BLaER1 treated with 17β-estradiol and CSF1 and Interleukin-3, amounts not matched to agents 10 nM and 100 nM (cell line): Measurements from ENCODE around the gene PRKD1.

Experiments used
- H3K27ac ChIP-seq, 11 experiments: shearing (Covaris generic); formaldehyde crosslinking; 2 replicates each; pipeline ENCODE4 v1.8.1; 2022
- H3K27me3 ChIP-seq, 11 experiments: shearing (Covaris generic); formaldehyde crosslinking; 2 replicates each; pipeline ENCODE4 v1.8.1; 2022
- H3K36me3 ChIP-seq, 11 experiments: shearing (Covaris generic); formaldehyde crosslinking; 2 replicates each; pipeline ENCODE4 v1.8.1; 2022
- H3K4me1 ChIP-seq, 10 experiments: shearing (Covaris generic); formaldehyde crosslinking; 2 replicates each; pipeline ENCODE4 v1.8.1; 2022
- H3K4me2 ChIP-seq, 11 experiments: shearing (Covaris generic); formaldehyde crosslinking; 2 replicates each; pipeline ENCODE4 v1.8.1; 2022
- H3K4me3 ChIP-seq, 10 experiments: shearing (Covaris generic); formaldehyde crosslinking; 2 replicates each; pipeline ENCODE4 v1.8.1; 2022
- H3K9ac ChIP-seq, 11 experiments: shearing (Covaris generic); formaldehyde crosslinking; 2 replicates each; pipeline ENCODE4 v1.8.1; 2022
- H3K9me3 ChIP-seq, 11 experiments: shearing (Covaris generic); formaldehyde crosslinking; replicated peaks in 1 of 11; 2 replicates each; pipeline ENCODE4 v1.8.1; 2022
- H4K20me1 ChIP-seq, 11 experiments: shearing (Covaris generic); formaldehyde crosslinking; 2 replicates each; pipeline ENCODE4 v1.8.1; 2022
- Cebpa-rat ChIP-seq, 11 experiments: shearing (Covaris generic); IDR thresholded peaks; 2 replicates each; pipeline ENCODE4 v1.8.1; 2022

The PRKD1 gene

DNA sequence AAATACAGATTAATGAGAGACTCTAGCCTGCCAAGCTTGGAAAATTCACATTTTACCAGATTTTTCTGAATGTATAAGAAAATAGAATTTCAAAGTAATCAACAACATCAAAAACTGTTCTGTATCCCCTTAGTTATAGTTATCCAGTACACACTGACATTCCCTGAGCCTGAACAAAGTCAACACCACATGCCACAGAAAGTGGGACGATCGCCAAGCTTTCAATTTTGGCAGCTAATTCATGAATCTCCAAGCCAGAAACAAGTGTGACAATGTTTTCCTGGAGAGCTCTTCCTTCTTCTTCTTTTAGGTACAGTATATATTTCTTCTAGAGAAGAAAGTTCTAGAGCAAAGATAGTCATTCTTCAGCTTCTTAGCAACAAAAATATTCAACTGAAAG lies 290.2 kb downstream of the PRKD1 start:
- TF ChIP-seq Cebpa-rat (IDR thresholded peaks at IDR 0.05): no peak
- Histone ChIP-seq H3K4me3 (no peak overlapping the region), H4K20me1 (no peaks in the 10 kb centered on the region)

DNA sequence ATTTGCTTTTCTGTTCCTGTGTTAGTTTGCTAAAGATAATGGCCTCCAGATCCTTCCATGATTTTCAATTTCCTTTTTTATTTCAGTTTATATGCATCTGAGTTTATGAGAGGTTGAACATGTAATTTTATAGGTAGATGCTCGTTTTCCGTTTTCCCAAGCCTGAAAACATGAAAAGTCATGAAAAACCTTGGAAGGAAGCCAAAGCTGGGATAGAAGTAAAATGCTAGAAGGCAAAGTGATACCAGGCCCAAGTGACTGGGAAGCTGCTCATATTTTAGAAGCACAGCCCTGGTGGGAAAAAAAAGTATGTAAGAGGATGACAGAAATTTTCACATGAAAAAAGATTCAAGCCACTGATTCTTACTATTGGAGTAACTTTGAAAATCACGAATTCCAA lies 290.8 kb downstream of the PRKD1 start:
- Histone ChIP-seq H3K4me3 (no peak overlapping the region), H3K27ac (no peak overlapping the region)

More for the DNA sequence above, 290.2 kb downstream of the PRKD1 start:
- Histone ChIP-seq H3K27ac (no peak overlapping the region), H3K4me1 (no peaks in the 10 kb centered on the region), H3K9ac (no peak overlapping the region), H3K9me3 (no peaks in the 10 kb centered on the region), H3K36me3 (no peaks in the 10 kb centered on the region), H3K27me3 (no peaks in the 10 kb centered on the region), H3K4me2 (no peak overlapping the region)

DNA sequence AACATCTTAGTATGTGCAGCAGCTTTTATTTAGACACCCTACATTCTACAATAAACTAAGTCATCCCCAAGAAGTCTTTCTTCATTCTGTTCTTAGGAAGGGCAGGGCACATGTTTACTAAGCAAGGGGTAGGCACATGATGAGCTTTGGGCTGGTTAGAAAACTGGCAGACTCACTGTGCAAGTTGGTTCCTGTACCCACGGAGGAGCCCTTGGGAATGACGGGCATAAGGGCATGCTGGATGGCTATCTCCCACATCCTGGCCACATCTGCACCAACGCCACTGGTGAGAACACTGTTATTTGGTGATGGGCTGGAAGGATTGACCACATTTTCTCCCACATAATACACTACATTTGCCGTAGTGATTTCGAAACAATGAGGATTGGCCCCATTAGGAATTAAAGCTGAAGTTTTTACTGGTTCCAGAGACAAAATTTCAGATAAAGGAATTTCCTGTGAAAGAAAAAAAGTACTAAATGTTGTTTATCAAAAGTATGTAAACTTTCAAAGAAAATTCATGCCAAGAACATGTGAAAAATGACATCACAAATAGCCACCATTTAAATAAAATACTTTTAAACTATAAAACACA lies 297.0 kb downstream of the PRKD1 start:
- H3K9me3 ChIP-seq: no peaks in the 10 kb centered on the region
- H3K27ac ChIP-seq: no peak overlapping the region
- no peaks in the 10 kb centered on the region for H4K20me1 ChIP-seq
- H3K4me1 ChIP-seq: no peaks in the 10 kb centered on the region
- no peak for TF ChIP-seq Cebpa-rat (IDR thresholded peaks at IDR 0.05)
- no peaks in the 10 kb centered on the region for H3K36me3 ChIP-seq
- no peak overlapping the region for H3K4me3 ChIP-seq
- H3K27me3 ChIP-seq: no peaks in the 10 kb centered on the region
- H3K4me2 ChIP-seq: no peak overlapping the region
- no peak overlapping the region for H3K9ac ChIP-seq

More for the DNA sequence above, 290.8 kb downstream of the PRKD1 start:
- Histone ChIP-seq H3K36me3 (no peaks in the 10 kb centered on the region), H3K27me3 (no peaks in the 10 kb centered on the region), H3K4me1 (no peaks in the 10 kb centered on the region), H3K9me3 (no peaks in the 10 kb centered on the region), H4K20me1 (no peaks in the 10 kb centered on the region), H3K4me2 (no peak overlapping the region), H3K9ac (no peak overlapping the region)
- no peak for TF ChIP-seq Cebpa-rat (IDR thresholded peaks at IDR 0.05)

DNA sequence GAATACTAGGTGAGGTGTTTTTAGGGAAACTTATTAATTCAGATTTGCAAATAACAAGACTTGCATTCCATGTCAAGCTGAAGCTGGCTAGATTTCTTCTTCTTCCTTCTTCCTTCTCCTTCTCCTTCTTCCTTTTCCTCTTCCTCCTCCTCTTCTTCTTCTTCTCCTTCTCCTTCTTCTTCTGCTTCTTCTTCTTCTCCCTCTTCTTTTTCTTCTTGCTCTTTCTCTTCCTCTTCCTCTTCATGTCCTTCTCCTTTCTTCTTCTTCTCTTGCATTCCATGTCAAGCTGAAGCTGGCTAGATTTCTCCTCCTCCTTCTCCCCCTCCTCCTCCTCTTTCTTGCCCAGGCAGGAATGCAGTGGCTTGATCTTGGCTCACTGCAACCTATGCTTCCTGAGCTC lies 297.8 kb downstream of the PRKD1 start:
- Histone ChIP-seq H3K4me3 (no peak overlapping the region), H3K4me2 (no peak overlapping the region), H3K9me3 (no peaks in the 10 kb centered on the region), H3K27ac (no peak overlapping the region), H3K4me1 (no peaks in the 10 kb centered on the region), H3K27me3 (no peaks in the 10 kb centered on the region), H3K36me3 (no peaks in the 10 kb centered on the region), H4K20me1 (no peaks in the 10 kb centered on the region), H3K9ac (no peak overlapping the region)
- TF ChIP-seq Cebpa-rat (IDR thresholded peaks at IDR 0.05): no peak

DNA sequence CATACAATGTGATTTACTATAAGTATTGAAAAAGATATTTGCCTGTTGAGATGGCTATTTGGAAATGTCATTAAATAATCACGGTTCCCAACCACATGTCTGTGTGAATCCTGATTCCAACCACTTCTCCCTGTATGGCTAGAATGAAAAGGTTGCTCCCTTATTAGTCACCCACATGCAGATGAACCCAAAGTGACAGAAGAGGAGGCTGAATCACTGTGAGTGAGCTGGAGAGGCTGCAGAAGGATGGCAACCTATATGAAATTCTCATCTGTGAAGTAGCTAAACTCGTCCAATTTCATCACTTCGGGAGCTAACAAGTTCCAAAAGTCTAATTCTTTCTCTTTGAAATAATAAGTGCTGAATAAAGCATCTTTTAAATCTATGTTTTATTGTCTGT lies 300.5 kb downstream of the PRKD1 start:
- no peaks in the 10 kb centered on the region for H4K20me1 ChIP-seq
- H3K4me1 ChIP-seq: no peaks in the 10 kb centered on the region
- no peaks in the 10 kb centered on the region for H3K27me3 ChIP-seq
- H3K4me2 ChIP-seq: no peak overlapping the region
- TF ChIP-seq Cebpa-rat (IDR thresholded peaks at IDR 0.05): no peak
- no peak overlapping the region for H3K4me3 ChIP-seq
- no peaks in the 10 kb centered on the region for H3K36me3 ChIP-seq
- H3K9me3 ChIP-seq: no peaks in the 10 kb centered on the region
- no peak overlapping the region for H3K27ac ChIP-seq
- H3K9ac ChIP-seq: no peak overlapping the region

DNA sequence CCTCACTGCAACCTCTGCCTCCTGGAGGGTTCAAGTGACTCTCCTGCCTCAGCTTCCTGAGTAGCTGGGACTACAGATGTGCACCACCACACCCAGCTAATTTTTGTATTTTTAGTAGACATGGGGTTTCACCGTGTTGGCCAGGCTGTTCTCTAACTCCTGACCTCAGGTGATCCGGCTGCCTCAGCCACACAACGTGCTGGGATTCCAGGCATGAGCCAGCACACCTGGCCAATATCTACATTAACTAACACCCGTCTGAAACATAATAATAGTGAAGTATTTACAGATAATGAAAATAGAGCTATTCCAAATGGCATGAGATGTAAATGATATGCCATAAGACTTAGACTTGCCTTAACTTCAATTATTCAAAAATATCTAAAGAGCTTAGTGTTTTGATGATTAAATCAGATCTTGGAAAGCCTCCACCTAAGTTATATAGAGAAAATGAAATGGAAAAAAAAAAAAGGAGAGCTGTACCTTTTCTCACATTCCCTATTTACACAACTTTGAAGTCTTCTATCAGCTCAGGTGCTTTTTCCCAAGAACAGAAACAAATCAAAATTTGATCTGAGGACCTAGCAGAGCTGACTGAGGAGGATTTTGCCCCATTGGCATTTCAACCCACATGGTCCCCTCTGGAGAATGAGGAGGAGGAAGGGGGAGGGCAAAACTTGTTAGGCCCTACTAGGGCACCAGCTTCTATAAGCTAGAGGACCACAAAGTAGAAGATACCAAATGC lies 309.2 kb downstream of the PRKD1 start:
- H4K20me1 ChIP-seq: no peaks in the 10 kb centered on the region
- H3K4me1 ChIP-seq: no peaks in the 10 kb centered on the region
- H3K27me3 ChIP-seq: no peaks in the 10 kb centered on the region
- no peaks in the 10 kb centered on the region for H3K36me3 ChIP-seq
- no peak overlapping the region for H3K4me2 ChIP-seq
- no peak for TF ChIP-seq Cebpa-rat (IDR thresholded peaks at IDR 0.05)
- H3K9ac ChIP-seq: no peak overlapping the region
- no peak overlapping the region for H3K27ac ChIP-seq
- no peak overlapping the region for H3K4me3 ChIP-seq
- H3K9me3 ChIP-seq: peaks cover 0 to 11% (median 4%) of the 10 kb centered on the region in 11 experiments; a peak in 8 of 22 replicates

DNA sequence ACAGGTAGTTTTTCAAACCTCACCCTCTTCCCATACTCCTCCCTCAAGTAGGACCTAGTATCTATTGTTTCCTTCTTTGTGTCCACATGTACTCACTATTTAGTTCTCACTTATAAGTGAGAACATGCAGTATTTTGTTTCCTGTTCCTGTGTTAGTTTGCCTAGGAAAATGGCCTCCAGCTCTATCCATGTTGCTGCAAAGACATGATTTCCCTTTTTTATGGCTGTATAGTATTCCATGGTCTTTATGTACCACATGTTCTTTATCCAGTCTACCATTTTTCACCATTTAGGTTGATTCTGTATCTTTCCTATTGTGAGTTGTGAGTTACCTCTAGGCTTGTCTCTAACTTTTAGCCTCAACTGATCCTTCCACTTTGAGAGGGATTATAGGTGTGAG lies 310.7 kb downstream of the PRKD1 start:
- no peak for TF ChIP-seq Cebpa-rat (IDR thresholded peaks at IDR 0.05)
- Histone ChIP-seq H3K9ac (no peak overlapping the region), H4K20me1 (no peaks in the 10 kb centered on the region), H3K4me2 (no peak overlapping the region), H3K36me3 (no peaks in the 10 kb centered on the region), H3K4me1 (no peaks in the 10 kb centered on the region), H3K27ac (no peak overlapping the region), H3K4me3 (no peak overlapping the region), H3K27me3 (no peaks in the 10 kb centered on the region), H3K9me3 (peaks cover 0 to 11% (median 4%) of the 10 kb centered on the region in 11 experiments; a peak in 8 of 22 replicates)

DNA sequence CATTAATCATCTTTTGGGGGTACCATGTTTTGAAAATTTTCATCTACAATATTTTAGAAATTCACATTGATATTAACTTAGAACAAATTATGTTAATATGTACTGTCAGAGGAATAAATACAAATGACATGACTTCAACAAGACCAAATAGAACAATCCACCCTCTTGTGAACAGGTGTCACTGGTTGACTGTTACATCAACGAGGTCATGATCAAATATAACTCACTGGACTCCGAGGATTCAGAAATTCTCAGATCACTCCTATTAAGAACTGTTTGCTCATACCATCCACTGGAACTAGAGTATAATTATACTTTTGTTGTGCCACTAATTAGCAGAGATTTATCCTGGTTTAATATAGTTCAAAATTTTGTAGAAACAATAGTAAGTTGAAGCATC lies 318.8 kb downstream of the PRKD1 start:
- H3K27ac ChIP-seq: no peak overlapping the region
- H3K9me3 ChIP-seq: no peaks in the 10 kb centered on the region
- no peaks in the 10 kb centered on the region for H3K4me1 ChIP-seq
- H3K4me3 ChIP-seq: no peak overlapping the region
- H3K4me2 ChIP-seq: no peak overlapping the region
- no peak overlapping the region for H3K9ac ChIP-seq
- H3K36me3 ChIP-seq: no peaks in the 10 kb centered on the region
- no peak for TF ChIP-seq Cebpa-rat (IDR thresholded peaks at IDR 0.05)
- H3K27me3 ChIP-seq: no peaks in the 10 kb centered on the region
- H4K20me1 ChIP-seq: no peaks in the 10 kb centered on the region

DNA sequence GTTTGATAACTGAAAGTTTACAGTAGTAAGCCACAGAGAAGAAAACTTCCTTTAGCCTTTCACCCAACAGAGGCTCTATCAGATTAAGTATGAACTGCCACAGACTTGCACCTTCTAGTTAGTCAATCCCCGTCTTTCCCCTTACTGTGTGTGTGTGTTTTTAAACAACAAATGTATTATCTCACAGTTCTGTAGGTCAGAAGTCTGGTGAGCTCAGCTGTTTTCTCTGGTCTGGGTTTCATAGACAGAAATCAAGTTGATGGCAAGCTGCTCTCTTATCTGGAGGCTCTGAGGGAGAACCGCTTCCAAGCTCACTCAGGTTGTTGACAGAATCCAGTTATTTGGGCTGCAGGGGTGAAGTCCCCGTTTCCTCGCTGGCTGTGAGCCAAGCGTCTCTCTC lies 320.5 kb downstream of the PRKD1 start:
- H3K27me3 ChIP-seq: no peaks in the 10 kb centered on the region
- no peaks in the 10 kb centered on the region for H3K9me3 ChIP-seq
- no peak overlapping the region for H3K27ac ChIP-seq
- no peak overlapping the region for H3K4me3 ChIP-seq
- no peak overlapping the region for H3K9ac ChIP-seq
- no peaks in the 10 kb centered on the region for H3K36me3 ChIP-seq
- H4K20me1 ChIP-seq: no peaks in the 10 kb centered on the region
- TF ChIP-seq Cebpa-rat (IDR thresholded peaks at IDR 0.05): no peak
- no peaks in the 10 kb centered on the region for H3K4me1 ChIP-seq
- no peak overlapping the region for H3K4me2 ChIP-seq

DNA sequence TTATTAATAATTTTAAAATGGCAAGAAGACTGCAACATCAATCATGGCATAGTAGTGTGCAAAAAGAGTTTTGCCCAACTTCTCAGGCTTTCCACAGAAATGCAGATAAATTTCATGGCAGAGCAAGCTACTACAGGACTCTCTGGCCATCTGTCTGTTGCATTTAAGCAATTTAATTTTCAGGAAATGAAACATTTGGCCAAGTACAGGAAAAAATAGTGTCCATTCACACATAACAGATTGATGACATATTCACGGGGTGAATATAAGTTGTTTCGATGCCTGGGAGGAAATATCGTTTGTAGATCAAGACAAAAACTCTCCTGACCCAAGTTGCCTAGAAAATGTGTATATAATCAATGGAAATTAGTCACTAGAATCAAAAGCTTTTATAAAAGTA lies 324.0 kb downstream of the PRKD1 start:
- Histone ChIP-seq H3K9ac (no peak overlapping the region), H4K20me1 (no peaks in the 10 kb centered on the region), H3K36me3 (no peaks in the 10 kb centered on the region), H3K4me2 (no peak overlapping the region), H3K4me3 (no peak overlapping the region), H3K4me1 (no peaks in the 10 kb centered on the region), H3K27me3 (no peaks in the 10 kb centered on the region), H3K27ac (no peak overlapping the region), H3K9me3 (no peaks in the 10 kb centered on the region)
- TF ChIP-seq Cebpa-rat (IDR thresholded peaks at IDR 0.05): no peak
